Breast epithelium (tissue), 3 donors: ENCODE data around the gene CCNT1.

Experiments used
- POLR2A ChIP-seq: fragments of 450-650 bp; IDR thresholded peaks from one replicate; pipeline ENCODE4 v1.6.1; 2016; ENCODE audit warnings: antibody characterized with exemption, mild to moderate bottlenecking, moderate library complexity
- TF ChIP-seq, protein P1 (sequence below), 3 donors: fragments of 450-650 bp; IDR thresholded peaks; one replicate each; pipeline ENCODE4 v1.5.1; 2016 to 2017; ENCODE audit warnings: antibody characterized with exemption in 3 of 3, mild to moderate bottlenecking in 3 of 3, moderate library complexity in 3 of 3

DNA sequence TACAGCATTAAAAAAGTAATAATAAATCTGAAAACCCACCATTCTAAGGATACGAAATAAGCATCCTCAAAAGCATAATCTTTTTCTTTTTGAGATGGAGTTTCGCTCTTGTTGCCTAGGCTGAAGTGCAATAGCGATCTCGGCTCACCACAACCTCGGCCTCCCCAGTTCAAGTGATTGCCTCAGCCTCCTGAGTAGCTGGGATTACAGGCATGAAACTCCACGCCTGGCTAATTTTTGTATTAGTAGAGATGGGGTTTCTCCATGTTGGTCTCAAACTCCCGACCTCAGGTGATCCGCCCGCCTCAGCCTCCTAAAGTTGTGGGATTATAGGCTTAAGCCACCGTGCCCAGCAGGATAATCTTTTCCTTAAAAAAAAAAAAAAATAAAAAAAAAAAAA, 4.3 kb downstream of the CCNT1 start:
- TF ChIP-seq, protein P1, sequence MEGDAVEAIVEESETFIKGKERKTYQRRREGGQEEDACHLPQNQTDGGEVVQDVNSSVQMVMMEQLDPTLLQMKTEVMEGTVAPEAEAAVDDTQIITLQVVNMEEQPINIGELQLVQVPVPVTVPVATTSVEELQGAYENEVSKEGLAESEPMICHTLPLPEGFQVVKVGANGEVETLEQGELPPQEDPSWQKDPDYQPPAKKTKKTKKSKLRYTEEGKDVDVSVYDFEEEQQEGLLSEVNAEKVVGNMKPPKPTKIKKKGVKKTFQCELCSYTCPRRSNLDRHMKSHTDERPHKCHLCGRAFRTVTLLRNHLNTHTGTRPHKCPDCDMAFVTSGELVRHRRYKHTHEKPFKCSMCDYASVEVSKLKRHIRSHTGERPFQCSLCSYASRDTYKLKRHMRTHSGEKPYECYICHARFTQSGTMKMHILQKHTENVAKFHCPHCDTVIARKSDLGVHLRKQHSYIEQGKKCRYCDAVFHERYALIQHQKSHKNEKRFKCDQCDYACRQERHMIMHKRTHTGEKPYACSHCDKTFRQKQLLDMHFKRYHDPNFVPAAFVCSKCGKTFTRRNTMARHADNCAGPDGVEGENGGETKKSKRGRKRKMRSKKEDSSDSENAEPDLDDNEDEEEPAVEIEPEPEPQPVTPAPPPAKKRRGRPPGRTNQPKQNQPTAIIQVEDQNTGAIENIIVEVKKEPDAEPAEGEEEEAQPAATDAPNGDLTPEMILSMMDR (IDR thresholded peaks at IDR 0.05) = no peak
- no peak for TF ChIP-seq POLR2A
